NT2/D1 (cell line): ENCODE measurements around the gene TKFC.
A peak's percentile ranks its signal among the peaks of the same experiment; 100 is the strongest.

Experiments used
- DNase-seq: peaks from one replicate; pipeline ENCODE4 v3.0.0-alpha.2; 2011; ENCODE audit warnings: low read depth, low spot score
- H3K27me3 ChIP-seq: 2 replicates; pipeline ENCODE4 v1.6.0; 2011; ENCODE audit warnings: mild to moderate bottlenecking; ENCODE audit not compliant: insufficient read length, insufficient read depth
- H3K36me3 ChIP-seq: 2 replicates; pipeline ENCODE4 v1.6.1; 2011; ENCODE audit warnings: mild to moderate bottlenecking, low read length, mixed read lengths; ENCODE audit not compliant: insufficient read depth, insufficient read length
- H3K4me1 ChIP-seq: 2 replicates; pipeline ENCODE4 v1.5.1; 2011; ENCODE audit not compliant: insufficient read depth, insufficient read length
- H3K4me3 ChIP-seq: 2 replicates; pipeline ENCODE4 v1.5.1; 2011; ENCODE audit warnings: low read depth; ENCODE audit not compliant: insufficient read length
- H3K9ac ChIP-seq: 2 replicates; pipeline ENCODE4 v1.6.0; 2011; ENCODE audit warnings: low read depth; ENCODE audit not compliant: insufficient read length
- H3K9me3 ChIP-seq: 2 replicates; pipeline ENCODE4 v1.5.1; 2011; ENCODE audit warnings: mild to moderate bottlenecking, low read length; ENCODE audit not compliant: insufficient read depth
- SUZ12 ChIP-seq: IDR thresholded peaks from 2 replicates; pipeline ENCODE4 v1.6.1; 2011; ENCODE audit not compliant: insufficient read length, insufficient read depth; ENCODE audit errors: extremely low read depth
- YY1 ChIP-seq: IDR thresholded peaks from 2 replicates; pipeline ENCODE4 v1.6.1; 2011; ENCODE audit not compliant: insufficient read length, insufficient read depth
- ZNF274 ChIP-seq: IDR thresholded peaks from 2 replicates; pipeline ENCODE4 v1.6.1; 2011; ENCODE audit warnings: mild to moderate bottlenecking, low read depth, low read length

The TKFC gene

DNA sequence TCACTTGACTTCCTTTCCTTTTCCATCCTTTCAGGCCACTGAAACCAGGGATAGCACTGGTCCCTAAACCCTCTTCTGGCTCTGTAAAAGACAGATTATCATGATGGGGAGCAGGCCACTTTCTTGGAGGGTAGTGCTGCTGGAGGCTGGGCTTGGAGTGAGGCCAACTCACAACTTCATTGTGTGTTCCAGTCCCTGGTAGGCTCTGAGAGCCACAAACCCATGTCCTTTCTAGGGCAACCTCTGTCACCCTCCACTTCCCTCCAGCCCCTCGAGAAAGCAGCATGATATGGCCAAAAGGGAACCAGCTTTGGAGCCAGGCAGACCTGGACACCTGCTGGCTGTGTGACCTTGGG, 2.3 kb downstream of the TKFC start:
- Histone ChIP-seq H3K36me3 (peaks cover 27% of the 10 kb centered on the region), H3K4me1 (peaks cover 24% of the 10 kb centered on the region), H3K9me3 (no peaks in the 10 kb centered on the region), H3K9ac (no peak overlapping the region), H3K27me3 (no peaks in the 10 kb centered on the region), H3K4me3 (no peak overlapping the region)
- TF ChIP-seq SUZ12 (no peak), ZNF274 (no peak), YY1 (no peak)
- no peak for DNase-seq

GRCh38 chr11:61336171-61336935, 3.3 kb downstream of the TKFC start:
- H3K9me3 ChIP-seq: no peaks in the 10 kb centered on the region
- peak overlapping the region; percentile 46 for H3K9ac ChIP-seq
- no peaks in the 10 kb centered on the region for H3K27me3 ChIP-seq
- peak; percentile 88 for DNase-seq
- no peak overlapping the region for H3K4me3 ChIP-seq
- TF ChIP-seq ZNF274 (no peak), SUZ12 (no peak), YY1 (no peak)
- peaks cover 23% of the 10 kb centered on the region for H3K36me3 ChIP-seq
- peaks cover 24% of the 10 kb centered on the region for H3K4me1 ChIP-seq

GRCh38 chr11:61337706-61338470, 4.9 kb downstream of the TKFC start:
- DNase-seq: no peak
- peaks cover 25% of the 10 kb centered on the region for H3K36me3 ChIP-seq
- TF ChIP-seq ZNF274 (no peak), SUZ12 (no peak), YY1 (no peak)
- H3K9me3 ChIP-seq: no peaks in the 10 kb centered on the region
- peaks cover 19% of the 10 kb centered on the region for H3K4me1 ChIP-seq
- no peaks in the 10 kb centered on the region for H3K27me3 ChIP-seq
- no peak overlapping the region for H3K4me3 ChIP-seq
- H3K9ac ChIP-seq: no peak overlapping the region

DNA sequence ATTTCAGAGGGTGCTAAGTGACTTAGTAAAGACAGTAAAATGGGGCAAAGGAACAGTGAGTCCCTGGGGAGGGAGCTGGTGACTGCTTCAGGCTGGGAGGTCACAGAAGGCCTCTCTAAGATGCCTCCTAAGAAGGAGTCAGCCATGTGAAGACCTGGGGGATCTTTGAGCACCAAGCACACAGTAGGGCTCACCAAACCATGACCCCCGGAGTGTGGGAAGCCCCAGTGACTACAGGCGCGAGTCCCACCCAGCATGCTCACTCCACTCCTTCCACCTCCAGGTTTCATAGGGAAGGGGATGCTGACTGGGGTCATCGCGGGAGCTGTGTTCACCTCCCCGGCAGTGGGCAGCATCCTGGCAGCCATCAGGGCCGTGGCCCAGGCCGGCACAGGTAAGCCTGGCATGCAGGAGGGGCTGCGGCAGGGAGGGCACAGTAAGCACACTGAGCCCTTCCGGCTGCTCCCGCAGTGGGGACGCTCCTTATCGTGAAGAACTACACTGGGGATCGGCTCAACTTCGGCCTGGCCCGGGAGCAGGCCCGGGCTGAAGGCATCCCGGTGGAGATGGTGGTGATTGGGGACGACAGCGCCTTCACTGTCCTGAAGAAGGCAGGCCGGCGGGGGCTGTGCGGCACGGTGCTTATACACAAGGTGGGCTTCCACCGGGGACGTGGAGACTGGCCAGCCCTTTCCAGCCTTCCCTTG, 5.9 kb downstream of the TKFC start:
- Histone ChIP-seq H3K36me3 (peaks cover 34% of the 10 kb centered on the region), H3K4me3 (no peak overlapping the region), H3K9ac (no peak overlapping the region), H3K9me3 (no peaks in the 10 kb centered on the region), H3K27me3 (no peaks in the 10 kb centered on the region), H3K4me1 (peaks cover 16% of the 10 kb centered on the region)
- TF ChIP-seq YY1 (no peak), ZNF274 (no peak), SUZ12 (no peak)
- DNase-seq: no peak

DNA sequence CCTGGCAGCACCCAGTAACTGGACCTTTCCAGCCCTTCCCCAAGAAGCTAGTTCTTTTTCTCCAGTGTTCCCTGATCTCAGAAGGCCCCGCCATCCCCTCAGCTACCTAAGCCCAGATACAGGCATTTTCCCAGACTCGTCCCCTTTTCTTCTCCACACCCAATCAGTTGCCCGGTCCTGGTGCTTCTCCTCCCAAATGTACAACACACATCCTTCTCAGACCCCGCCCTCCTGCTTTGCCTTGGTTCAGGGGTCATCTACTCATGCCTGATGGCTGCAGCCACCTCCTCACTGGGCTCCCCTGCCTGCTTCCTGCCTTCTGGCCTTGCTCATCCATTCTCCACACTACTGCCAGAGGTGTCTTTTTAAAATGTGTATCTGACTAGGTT, 6.5 kb downstream of the TKFC start:
- Histone ChIP-seq H3K36me3 (peaks cover 36% of the 10 kb centered on the region), H3K9me3 (no peaks in the 10 kb centered on the region), H3K4me3 (no peak overlapping the region), H3K27me3 (no peaks in the 10 kb centered on the region), H3K4me1 (peaks cover 13% of the 10 kb centered on the region), H3K9ac (no peak overlapping the region)
- no peak for DNase-seq
- TF ChIP-seq ZNF274: no peak
- no peak for TF ChIP-seq YY1
- TF ChIP-seq SUZ12: no peak

DNA sequence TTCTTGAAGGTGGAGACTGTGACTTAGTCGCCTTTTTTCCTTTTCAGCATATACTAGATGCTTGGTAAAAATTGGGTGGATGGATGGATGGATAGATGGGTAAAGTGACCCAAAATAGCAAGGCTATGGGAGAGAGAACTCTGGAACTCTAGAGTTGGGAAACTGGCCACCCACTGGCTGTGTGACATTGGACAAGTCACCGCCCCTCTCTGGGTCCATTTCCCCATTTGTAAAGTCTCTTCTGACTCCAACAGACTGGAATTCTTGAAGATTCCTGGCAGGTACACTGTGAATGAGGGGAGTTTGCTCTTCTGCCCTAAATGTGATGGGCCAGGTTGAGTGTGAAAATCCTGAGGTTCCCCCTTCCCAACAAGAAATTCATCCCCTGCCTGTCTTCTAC, 8.0 kb downstream of the TKFC start:
- Histone ChIP-seq H3K4me1 (peaks cover 17% of the 10 kb centered on the region), H3K9ac (no peak overlapping the region), H3K27me3 (no peaks in the 10 kb centered on the region), H3K4me3 (no peak overlapping the region), H3K9me3 (no peaks in the 10 kb centered on the region), H3K36me3 (peaks cover 43% of the 10 kb centered on the region)
- DNase-seq: no peak
- no peak for TF ChIP-seq ZNF274

- no peak for DNase-seq
- TF ChIP-seq ZNF274 (no peak), YY1 (no peak), SUZ12 (no peak)
- no peak overlapping the region for H3K9ac ChIP-seq
- no peaks in the 10 kb centered on the region for H3K27me3 ChIP-seq
- peaks cover 48% of the 10 kb centered on the region for H3K36me3 ChIP-seq
- no peak overlapping the region for H3K4me3 ChIP-seq
- H3K4me1 ChIP-seq: peaks cover 14% of the 10 kb centered on the region
- no peaks in the 10 kb centered on the region for H3K9me3 ChIP-seq
These were observed 8.7 kb downstream of the TKFC start for GRCh38 chr11:61341706-61342105.
